ENCODE measurements around the gene CAMK2N1. TPM values are rescaled to one million over a fixed set of nuclear protein-coding genes. Genes with fewer than 3 reads are reported as not detected.

Gene CAMK2N1
- total and polyA plus RNA-seq, 2 donors: 17.1 to 22.0 TPM

- Histone ChIP-seq H3K4me3 (ENCODE audit: low read depth, low read length) (no peak overlapping the region), H3K36me3 (ENCODE audit: insufficient read depth) (no peaks in the 10 kb centered on the region), H3K4me1 (ENCODE audit: insufficient read depth) (no peaks in the 10 kb centered on the region), H3K27ac (ENCODE audit: low read depth) (no peak overlapping the region)
- DNase-seq (ENCODE audit: extremely low spot score): no peak
Observed at GRCh38 chr1:20439282-20439681, 46.7 kb downstream of the CAMK2N1 start.

GRCh38 chr1:20437640-20438039, 48.4 kb downstream of the CAMK2N1 start:
- DNase-seq (ENCODE audit: extremely low spot score): no peak
- H3K4me1 ChIP-seq (ENCODE audit: insufficient read depth): no peaks in the 10 kb centered on the region
- WGBS: 82% methylated on average over 2 of the region's 2 CpGs

GRCh38 chr1:20432891-20433290, 53.1 kb downstream of the CAMK2N1 start:
- H3K4me3 ChIP-seq (ENCODE audit: low read depth, low read length): no peak overlapping the region
- H3K36me3 ChIP-seq (ENCODE audit: insufficient read depth): no peaks in the 10 kb centered on the region
- H3K27ac ChIP-seq (ENCODE audit: low read depth): no peak overlapping the region
- no peak for DNase-seq (ENCODE audit: extremely low spot score)
- no peaks in the 10 kb centered on the region for H3K4me1 ChIP-seq (ENCODE audit: insufficient read depth)
- 75% methylated on average over 4 of the region's 4 CpGs for WGBS

More at GRCh38 chr1:20437640-20438039, 48.4 kb downstream of the CAMK2N1 start:
- no peaks in the 10 kb centered on the region for H3K36me3 ChIP-seq (ENCODE audit: insufficient read depth)
- no peak overlapping the region for H3K27ac ChIP-seq (ENCODE audit: low read depth)
- H3K4me3 ChIP-seq (ENCODE audit: low read depth, low read length): no peak overlapping the region

Other genes starting within 250 kb of the CAMK2N1 start
- 0.58 TPM for gene VWA5B1, start 195.3 kb downstream of the CAMK2N1 start, total RNA-seq
- gene VWA5B1, start 195.3 kb downstream of the CAMK2N1 start, polyA plus RNA-seq: 0.51 TPM
- 13.9 TPM for gene MUL1, start 21.9 kb upstream of the CAMK2N1 start, total RNA-seq
- 36.5 TPM for gene MUL1, start 21.9 kb upstream of the CAMK2N1 start, polyA plus RNA-seq
- gene FAM43B, start 66.4 kb upstream of the CAMK2N1 start, total RNA-seq: 1.1 TPM
- 0.37 TPM for gene FAM43B, start 66.4 kb upstream of the CAMK2N1 start, polyA plus RNA-seq
- gene CDA, start 102.9 kb upstream of the CAMK2N1 start, total RNA-seq: 0.53 TPM
- 5.1 TPM for gene CDA, start 102.9 kb upstream of the CAMK2N1 start, polyA plus RNA-seq
- 37.3 TPM for gene PINK1, start 147.2 kb upstream of the CAMK2N1 start, total RNA-seq
- gene PINK1, start 147.2 kb upstream of the CAMK2N1 start, polyA plus RNA-seq: 112 TPM
- 132 TPM for gene DDOST, start 175.2 kb upstream of the CAMK2N1 start, total RNA-seq
- 169 TPM for gene DDOST, start 175.2 kb upstream of the CAMK2N1 start, polyA plus RNA-seq
- 2.0 TPM for gene KIF17, start 231.8 kb upstream of the CAMK2N1 start, total RNA-seq
- 3.2 TPM for gene KIF17, start 231.8 kb upstream of the CAMK2N1 start, polyA plus RNA-seq
- gene SH2D5, start 246.5 kb upstream of the CAMK2N1 start, total RNA-seq: not detected
- gene SH2D5, start 246.5 kb upstream of the CAMK2N1 start, polyA plus RNA-seq: 0.10 TPM

All from urinary bladder (tissue), 4 donors.